ENCODE results near the gene SERPINA5. TPM values are rescaled to one million over a fixed set of nuclear protein-coding genes. Genes with fewer than 3 reads are reported as not detected.

Gene SERPINA5
- polyA plus RNA-seq, 1 donor from 2014 or later = not detected

- no peaks in the 10 kb centered on the region for H3K9me3 ChIP-seq (ENCODE audit: low read length)
Measured at GRCh38 chr14:94572637-94573303, 8.5 kb upstream of the SERPINA5 start.

More at GRCh38 chr14:94572637-94573303, 8.5 kb upstream of the SERPINA5 start:
- Histone ChIP-seq H3K27ac (ENCODE audit: low read length) (no peak overlapping the region), H3K9me2 (ENCODE audit: insufficient read depth, low read length) (no peaks in the 10 kb centered on the region), H3K79me2 (replicated peaks; ENCODE audit: insufficient read depth, low read length) (no peaks in the 10 kb centered on the region), H3K36me3 (ENCODE audit: insufficient read depth, low read length) (no peaks in the 10 kb centered on the region), H3K4me2 (ENCODE audit: low read length) (no peak overlapping the region), H3K27me3 (ENCODE audit: insufficient read depth, low read depth, low read length) (no peaks in the 10 kb centered on the region), H4K20me1 (ENCODE audit: insufficient read depth) (no peaks in the 10 kb centered on the region), H3F3A (ENCODE audit: insufficient read depth, low read length, poor library complexity, severe bottlenecking) (no peaks in the 10 kb centered on the region), H3K9ac (ENCODE audit: low read length) (no peak overlapping the region), H3K4me3 (ENCODE audit: low read length) (no peak overlapping the region), H2AFZ (ENCODE audit: low read depth, low read length) (no peak overlapping the region)
- TF ChIP-seq MXI1 (conservative IDR thresholded peaks at IDR 0.05; ENCODE audit: poor library complexity, severe bottlenecking) (no peak), EZH2 (IDR thresholded peaks at IDR 0.05; ENCODE audit: borderline replicate concordance, insufficient read depth, low read length, poor library complexity, severe bottlenecking) (no peak), RAD21 (conservative IDR thresholded peaks at IDR 0.05) (no peak), CTCF (IDR thresholded peaks at IDR 0.05; ENCODE audit: poor library complexity, severe bottlenecking) (no peak), TAF1 (IDR thresholded peaks at IDR 0.05; ENCODE audit: low read depth) (no peak), SMC3 (conservative IDR thresholded peaks at IDR 0.05; ENCODE audit: poor library complexity) (no peak), REST (IDR thresholded peaks at IDR 0.05; ENCODE audit: borderline replicate concordance) (no peak), EP300 (conservative IDR thresholded peaks at IDR 0.05; ENCODE audit: poor library complexity, severe bottlenecking) (no peak), POLR2AphosphoS5 (IDR thresholded peaks at IDR 0.05) (no peak)
